Measurements from ENCODE around the gene LHPP.

LHPP gene

GRCh38 chr10:124596962-124597845 is 135.6 kb downstream of the LHPP start:
- H3K36me3 ChIP-seq (ENCODE audit: insufficient read depth, insufficient read length, low read length): no peaks in the 10 kb centered on the region
- H3K4me1 ChIP-seq (ENCODE audit: insufficient read depth, insufficient read length): no peaks in the 10 kb centered on the region
- no peaks in the 10 kb centered on the region for H3K9me3 ChIP-seq (ENCODE audit: insufficient read depth, low read length)
- H3K4me3 ChIP-seq (ENCODE audit: insufficient read length, low read depth): no peak overlapping the region
- DNase-seq (ENCODE audit: low read depth, low spot score): no peak
- TF ChIP-seq YY1 (IDR thresholded peaks at IDR 0.05; ENCODE audit: insufficient read depth, insufficient read length) (no peak), SUZ12 (IDR thresholded peaks at IDR 0.05; ENCODE audit: extremely low read depth, insufficient read depth, insufficient read length) (no peak), ZNF274 (IDR thresholded peaks at IDR 0.05; ENCODE audit: low read depth, low read length) (no peak)
- H3K9ac ChIP-seq (ENCODE audit: insufficient read length, low read depth): no peak overlapping the region
- no peaks in the 10 kb centered on the region for H3K27me3 ChIP-seq (ENCODE audit: insufficient read depth, insufficient read length)

- no peaks in the 10 kb centered on the region for H3K9me3 ChIP-seq (ENCODE audit: insufficient read depth, low read length)
- H3K4me1 ChIP-seq (ENCODE audit: insufficient read depth, insufficient read length): no peaks in the 10 kb centered on the region
- DNase-seq (ENCODE audit: low read depth, low spot score): no peak
- no peak overlapping the region for H3K9ac ChIP-seq (ENCODE audit: insufficient read length, low read depth)
- TF ChIP-seq SUZ12 (IDR thresholded peaks at IDR 0.05; ENCODE audit: extremely low read depth, insufficient read depth, insufficient read length) (no peak), YY1 (IDR thresholded peaks at IDR 0.05; ENCODE audit: insufficient read depth, insufficient read length) (no peak), ZNF274 (IDR thresholded peaks at IDR 0.05; ENCODE audit: low read depth, low read length) (no peak)
- no peaks in the 10 kb centered on the region for H3K36me3 ChIP-seq (ENCODE audit: insufficient read depth, insufficient read length, low read length)
- no peaks in the 10 kb centered on the region for H3K27me3 ChIP-seq (ENCODE audit: insufficient read depth, insufficient read length)
- no peak overlapping the region for H3K4me3 ChIP-seq (ENCODE audit: insufficient read length, low read depth)
Measured at GRCh38 chr10:124597846-124598165, 136.2 kb downstream of the LHPP start.

- H3K36me3 ChIP-seq (ENCODE audit: insufficient read depth, insufficient read length, low read length): no peaks in the 10 kb centered on the region
- no peak overlapping the region for H3K9ac ChIP-seq (ENCODE audit: insufficient read length, low read depth)
- no peaks in the 10 kb centered on the region for H3K9me3 ChIP-seq (ENCODE audit: insufficient read depth, low read length)
- peaks cover 2% of the 10 kb centered on the region for H3K4me1 ChIP-seq (ENCODE audit: insufficient read depth, insufficient read length)
- H3K4me3 ChIP-seq (ENCODE audit: insufficient read length, low read depth): no peak overlapping the region
- no peaks in the 10 kb centered on the region for H3K27me3 ChIP-seq (ENCODE audit: insufficient read depth, insufficient read length)
- TF ChIP-seq YY1 (IDR thresholded peaks at IDR 0.05; ENCODE audit: insufficient read depth, insufficient read length) (no peak), ZNF274 (IDR thresholded peaks at IDR 0.05; ENCODE audit: low read depth, low read length) (no peak), SUZ12 (IDR thresholded peaks at IDR 0.05; ENCODE audit: extremely low read depth, insufficient read depth, insufficient read length) (no peak)
- no peak for DNase-seq (ENCODE audit: low read depth, low spot score)
Measured at GRCh38 chr10:124598196-124598595, 136.6 kb downstream of the LHPP start.

- H3K4me1 ChIP-seq (ENCODE audit: insufficient read depth, insufficient read length): peaks cover 2% of the 10 kb centered on the region
Measured at GRCh38 chr10:124598773-124599587, 137.4 kb downstream of the LHPP start.

GRCh38 chr10:124599588-124600050 is 138.0 kb downstream of the LHPP start:
- H3K36me3 ChIP-seq (ENCODE audit: insufficient read depth, insufficient read length, low read length): no peaks in the 10 kb centered on the region
- H3K9me3 ChIP-seq (ENCODE audit: insufficient read depth, low read length): no peaks in the 10 kb centered on the region
- H3K4me1 ChIP-seq (ENCODE audit: insufficient read depth, insufficient read length): peaks cover 2% of the 10 kb centered on the region
- no peaks in the 10 kb centered on the region for H3K27me3 ChIP-seq (ENCODE audit: insufficient read depth, insufficient read length)
- no peak for TF ChIP-seq ZNF274 (IDR thresholded peaks at IDR 0.05; ENCODE audit: low read depth, low read length)
- no peak for TF ChIP-seq SUZ12 (IDR thresholded peaks at IDR 0.05; ENCODE audit: extremely low read depth, insufficient read depth, insufficient read length)
- no peak for TF ChIP-seq YY1 (IDR thresholded peaks at IDR 0.05; ENCODE audit: insufficient read depth, insufficient read length)
- H3K4me3 ChIP-seq (ENCODE audit: insufficient read length, low read depth): no peak overlapping the region
- no peak for DNase-seq (ENCODE audit: low read depth, low spot score)
- no peak overlapping the region for H3K9ac ChIP-seq (ENCODE audit: insufficient read length, low read depth)

More at GRCh38 chr10:124598773-124599587, 137.4 kb downstream of the LHPP start:
- Histone ChIP-seq H3K9ac (ENCODE audit: insufficient read length, low read depth) (no peak overlapping the region), H3K27me3 (ENCODE audit: insufficient read depth, insufficient read length) (no peaks in the 10 kb centered on the region), H3K36me3 (ENCODE audit: insufficient read depth, insufficient read length, low read length) (no peaks in the 10 kb centered on the region), H3K9me3 (ENCODE audit: insufficient read depth, low read length) (no peaks in the 10 kb centered on the region), H3K4me3 (ENCODE audit: insufficient read length, low read depth) (no peak overlapping the region)
- TF ChIP-seq ZNF274 (IDR thresholded peaks at IDR 0.05; ENCODE audit: low read depth, low read length): no peak
- TF ChIP-seq SUZ12 (IDR thresholded peaks at IDR 0.05; ENCODE audit: extremely low read depth, insufficient read depth, insufficient read length): no peak
- no peak for DNase-seq (ENCODE audit: low read depth, low spot score)

- TF ChIP-seq YY1 (IDR thresholded peaks at IDR 0.05; ENCODE audit: insufficient read depth, insufficient read length) (no peak), ZNF274 (IDR thresholded peaks at IDR 0.05; ENCODE audit: low read depth, low read length) (no peak), SUZ12 (IDR thresholded peaks at IDR 0.05; ENCODE audit: extremely low read depth, insufficient read depth, insufficient read length) (no peak)
- Histone ChIP-seq H3K4me3 (ENCODE audit: insufficient read length, low read depth) (no peak overlapping the region), H3K9ac (ENCODE audit: insufficient read length, low read depth) (no peak overlapping the region), H3K36me3 (ENCODE audit: insufficient read depth, insufficient read length, low read length) (no peaks in the 10 kb centered on the region), H3K9me3 (ENCODE audit: insufficient read depth, low read length) (no peaks in the 10 kb centered on the region), H3K27me3 (ENCODE audit: insufficient read depth, insufficient read length) (no peaks in the 10 kb centered on the region), H3K4me1 (ENCODE audit: insufficient read depth, insufficient read length) (peaks cover 2% of the 10 kb centered on the region)
- no peak for DNase-seq (ENCODE audit: low read depth, low spot score)
Measured at GRCh38 chr10:124600051-124600880, 138.6 kb downstream of the LHPP start.
